Endothelial cell of hepatic sinusoid (primary cell): Measurements from ENCODE around the gene CACNB4.

Source experiments
- in situ Hi-C: cut with HindIII; loops from 2 replicates; pipeline ENCODE4 v1.10.0; 2017; ENCODE audit warnings: low sequenced_read_pairs

CACNB4 gene

GRCh38 chr2:151979694-151980093 is 119.2 kb downstream of the CACNB4 start:
- in situ Hi-C loops, result no loop called here

DNA sequence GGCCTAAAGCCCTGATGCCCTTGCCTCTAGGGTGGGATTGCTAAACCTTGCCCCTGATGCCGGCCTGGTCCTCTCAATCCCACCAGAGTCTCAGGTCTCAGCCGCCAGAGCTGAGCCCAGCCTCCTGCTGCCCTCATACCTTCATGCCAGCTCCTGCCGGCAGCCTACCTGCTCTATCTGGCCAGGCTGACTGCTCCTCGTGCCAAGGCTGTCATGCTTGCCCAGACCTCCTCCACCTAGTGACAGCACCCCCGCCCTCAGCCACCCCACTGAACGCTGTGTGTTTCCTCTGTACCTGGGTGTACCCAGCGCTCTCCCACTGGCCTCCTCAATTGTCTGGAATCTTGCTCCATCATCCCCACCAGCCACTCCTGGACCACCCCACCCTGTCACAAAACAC is 120.1 kb downstream of the CACNB4 start:
- in situ Hi-C loops, result no loop called here

DNA sequence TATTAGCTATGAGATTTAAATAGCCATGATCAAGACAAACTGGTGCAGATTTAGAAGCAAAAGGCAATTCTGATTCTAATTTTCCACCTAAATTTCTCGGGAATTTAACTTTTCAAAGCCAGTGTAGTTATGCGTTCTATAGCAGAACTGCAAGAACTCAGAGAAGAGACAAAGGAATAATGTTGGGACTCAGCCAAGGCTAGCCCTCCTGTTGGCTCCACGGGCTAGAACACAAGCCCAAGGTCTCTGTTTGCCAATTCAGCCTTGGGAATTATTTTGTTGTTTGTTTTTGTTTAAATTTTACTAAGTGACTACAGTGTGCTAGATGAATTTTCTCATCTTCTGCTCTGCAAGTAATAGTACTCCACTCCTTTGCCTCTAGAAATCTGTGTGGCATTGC is 121.2 kb downstream of the CACNB4 start:
- in situ Hi-C loops, result no loop called here

GRCh38 chr2:151976945-151977353 is 121.9 kb downstream of the CACNB4 start:
- in situ Hi-C loops, result no loop called here

GRCh38 chr2:151975460-151976414 is 123.1 kb downstream of the CACNB4 start:
- in situ Hi-C loops, result no loop called here

GRCh38 chr2:151974988-151975387 is 123.9 kb downstream of the CACNB4 start:
- in situ Hi-C loops, result no loop called here

GRCh38 chr2:151973901-151974199 is 125.0 kb downstream of the CACNB4 start:
- in situ Hi-C loops, result no loop called here

- in situ Hi-C loops, result no loop called here
Measured at GRCh38 chr2:151973013-151973900, 125.6 kb downstream of the CACNB4 start.

- in situ Hi-C loops, result no loop called here
Measured at GRCh38 chr2:151972241-151973012, 126.4 kb downstream of the CACNB4 start.

DNA sequence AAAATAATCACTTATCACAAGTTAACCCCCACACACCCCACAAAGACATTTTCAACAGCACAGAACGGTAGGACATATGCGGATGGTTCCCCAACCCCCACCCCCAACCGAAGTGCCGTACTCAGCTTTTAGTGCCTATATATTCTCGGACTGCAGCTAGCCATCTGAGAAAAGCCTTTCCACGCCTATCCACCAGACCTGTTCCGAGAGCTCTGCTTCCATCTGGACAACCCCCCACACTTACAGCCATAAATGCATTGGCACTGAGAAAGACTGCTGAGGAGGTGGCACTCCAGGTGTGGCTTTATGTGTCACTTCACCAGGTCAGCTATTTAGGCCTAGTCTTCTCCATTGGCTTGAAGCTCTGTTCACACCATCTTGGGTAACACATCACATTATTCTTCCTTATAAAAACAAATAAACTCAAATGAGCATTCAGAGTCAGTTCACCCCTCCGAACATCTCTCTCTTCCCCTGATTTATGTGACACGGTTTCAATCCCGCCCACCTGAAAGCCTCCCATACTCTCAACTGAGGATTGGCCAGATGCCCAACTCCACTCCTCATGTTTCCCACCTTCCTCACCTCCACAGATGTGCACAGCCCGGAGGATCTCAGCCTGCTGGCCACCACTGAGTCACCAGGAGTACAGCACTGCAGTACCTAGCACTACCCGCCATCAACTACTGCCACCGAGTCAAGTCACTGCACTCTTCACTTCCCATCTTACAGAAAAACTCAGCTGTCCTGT is 127.4 kb downstream of the CACNB4 start:
- in situ Hi-C loops, result no loop called here

GRCh38 chr2:151968770-151969470 is 129.9 kb downstream of the CACNB4 start:
- in situ Hi-C loops, result no loop called here

DNA sequence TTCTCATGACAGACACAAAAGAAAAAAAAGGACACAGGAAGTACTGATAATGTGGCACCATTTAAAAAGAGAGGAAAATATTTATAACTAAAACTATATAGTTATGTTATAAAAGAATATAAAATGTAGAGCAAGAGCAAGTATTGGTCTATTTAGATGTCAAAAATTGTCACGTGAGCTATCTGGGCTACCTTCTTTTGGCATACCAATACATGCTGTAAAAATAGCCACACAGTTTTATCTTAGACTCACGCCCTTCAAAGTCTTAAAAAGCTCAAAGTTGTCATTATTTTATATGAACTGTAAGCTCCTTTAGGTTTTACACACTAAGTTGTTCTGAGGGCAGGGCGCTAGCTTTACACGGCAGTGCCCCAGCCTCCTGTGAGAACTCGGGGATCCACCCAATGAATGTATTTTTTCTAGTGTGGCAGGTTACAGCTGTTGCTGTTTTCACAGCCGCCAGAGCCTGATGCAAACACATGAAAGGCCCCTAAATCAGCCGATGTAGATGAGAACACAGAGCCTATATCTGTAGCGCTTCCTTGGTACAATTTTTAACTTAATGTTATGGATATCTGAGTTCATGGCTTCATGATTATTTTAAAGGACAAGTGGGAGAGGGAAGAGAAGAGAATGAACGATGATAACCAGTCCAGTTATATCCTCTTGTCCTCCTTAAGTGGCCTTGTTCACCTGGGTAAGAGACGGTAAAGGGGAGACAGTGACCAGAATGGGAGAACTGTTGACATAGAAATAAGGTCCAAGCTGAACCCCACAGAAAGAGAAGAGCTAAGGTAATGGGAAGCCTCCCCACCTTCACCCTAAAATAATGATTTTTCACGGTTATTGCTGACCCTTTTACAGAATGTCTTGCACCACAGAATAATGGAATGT is 130.8 kb downstream of the CACNB4 start:
- in situ Hi-C loops, result no loop called here

DNA sequence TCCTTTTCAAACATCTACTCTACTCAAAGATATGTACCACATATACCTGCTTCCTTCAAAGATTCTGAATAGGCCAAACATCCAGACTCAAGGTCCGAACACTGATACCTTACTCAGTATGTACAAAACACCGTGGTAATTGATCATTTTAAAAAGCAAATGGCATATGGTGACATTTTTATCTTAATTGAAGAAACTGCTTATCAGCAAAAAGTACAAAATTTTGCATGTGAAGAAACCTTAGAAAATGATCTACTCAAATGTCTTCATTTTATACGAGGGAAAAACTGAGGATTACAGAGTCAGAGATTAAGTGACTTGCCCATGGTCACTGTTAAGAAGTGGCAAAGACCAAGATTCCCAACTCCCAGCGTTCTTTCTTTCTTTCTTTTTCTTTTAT is 133.0 kb downstream of the CACNB4 start:
- in situ Hi-C loops, result no loop called here

- in situ Hi-C loops, result no loop called here
Measured at GRCh38 chr2:151961558-151961957, 137.3 kb downstream of the CACNB4 start.

DNA sequence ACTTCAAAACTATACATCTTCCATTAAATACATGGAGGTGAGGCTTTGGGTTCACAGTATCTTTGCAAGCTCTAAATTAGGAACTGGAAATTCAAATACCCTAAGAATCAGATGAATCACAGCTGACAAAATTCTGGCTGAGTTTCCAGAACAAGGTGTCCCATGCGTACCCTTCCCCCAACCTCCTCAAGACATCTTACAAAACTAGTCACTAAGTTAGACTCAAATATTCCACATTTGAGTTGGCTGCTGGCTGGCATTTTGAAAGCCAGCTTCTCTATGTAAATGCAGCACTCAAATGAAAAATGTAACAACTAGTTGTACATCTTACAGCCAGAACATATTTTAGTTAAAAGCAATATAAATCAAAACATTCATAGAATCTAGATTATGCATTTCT is 139.6 kb downstream of the CACNB4 start:
- in situ Hi-C loops, result no loop called here

GRCh38 chr2:151953467-151953866 is 145.4 kb downstream of the CACNB4 start:
- in situ Hi-C loops, result no loop called here

DNA sequence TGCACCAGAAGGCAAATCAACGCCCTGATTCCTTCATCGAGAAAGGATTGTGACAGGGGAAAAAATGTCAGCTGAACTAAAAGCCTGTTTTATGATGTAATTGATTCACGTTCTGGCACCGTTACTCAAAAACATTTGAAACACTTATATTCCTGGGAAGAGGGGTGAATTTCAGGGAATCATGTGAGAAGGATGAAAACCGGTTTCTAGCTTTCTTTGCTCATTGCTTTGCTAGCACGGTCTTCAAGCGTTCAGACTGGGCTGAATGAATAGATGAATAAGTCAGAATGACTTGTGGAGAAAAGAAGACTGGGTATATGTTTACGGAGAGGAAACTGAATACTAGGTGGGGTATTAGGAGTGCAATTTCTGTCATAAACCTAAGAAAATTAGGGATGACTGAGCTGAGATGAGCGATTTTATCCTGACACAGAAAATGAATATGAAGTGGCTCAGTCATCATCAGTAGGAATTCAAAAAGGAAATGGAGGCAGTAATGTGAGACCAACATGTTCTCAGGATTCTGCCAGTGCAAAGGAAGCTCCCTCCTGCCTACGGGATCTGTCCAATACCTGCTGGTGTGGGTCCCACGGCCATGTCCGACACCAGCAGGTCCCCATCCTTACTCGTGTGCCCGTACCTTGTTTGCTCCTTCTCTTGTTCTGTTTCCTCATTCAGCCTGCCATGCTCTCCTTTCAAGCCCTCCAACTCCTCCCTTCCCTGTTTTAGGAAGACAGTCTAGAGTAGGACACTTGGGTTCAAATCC is 146.0 kb downstream of the CACNB4 start:
- in situ Hi-C loops, result no loop called here

- in situ Hi-C loops, result no loop called here
Measured at GRCh38 chr2:151947813-151948165, 151.1 kb downstream of the CACNB4 start.
